ENCODE measurements around the gene WWP2. TPM values are rescaled to one million over a fixed set of nuclear protein-coding genes. Genes with fewer than 3 reads are reported as not detected.
"Not testable (repeated sequence)": the region's sequence is repeated elsewhere in the genome, so short reads cannot be mapped to it uniquely, and the experiment has no call there.

The WWP2 gene
- total and polyA plus RNA-seq, 4 donors: 24.3 to 39.0 (median 31.4) TPM

GRCh38 chr16:69822174-69822935 is 60.2 kb downstream of the WWP2 start:
- peaks cover 5% of the 10 kb centered on the region for H3K36me3 ChIP-seq (ENCODE audit: control insufficient read depth, insufficient read depth, low read length)
- H3K27me3 ChIP-seq (ENCODE audit: control insufficient read depth, insufficient read depth, low read length): no peaks in the 10 kb centered on the region
- H3K4me1 ChIP-seq (ENCODE audit: control insufficient read depth, insufficient read depth, low read length): peaks cover 11% of the 10 kb centered on the region
- no peaks in the 10 kb centered on the region for H3K9me3 ChIP-seq (ENCODE audit: control insufficient read depth, insufficient read depth, low read length)
- WGBS (ENCODE audit: insufficient coverage): 86% methylated on average over 7 of the region's 11 CpGs
- DNase-seq (ENCODE audit: low read depth in 4 of 6, low spot score in 6 of 6): no peak
- no peak overlapping the region for H3K4me3 ChIP-seq (ENCODE audit: low read depth, low read length)
- H3K27ac ChIP-seq (ENCODE audit: low read depth, low read length): no peak overlapping the region

GRCh38 chr16:69823831-69824563 is 61.9 kb downstream of the WWP2 start:
- H3K27me3 ChIP-seq (ENCODE audit: control insufficient read depth, insufficient read depth, low read length): no peaks in the 10 kb centered on the region
- H3K4me1 ChIP-seq (ENCODE audit: control insufficient read depth, insufficient read depth, low read length): peaks cover 11% of the 10 kb centered on the region
- 93% methylated on average over 7 of the region's 10 CpGs for WGBS (ENCODE audit: insufficient coverage)
- no peak overlapping the region for H3K27ac ChIP-seq (ENCODE audit: low read depth, low read length)
- H3K9me3 ChIP-seq (ENCODE audit: control insufficient read depth, insufficient read depth, low read length): no peaks in the 10 kb centered on the region
- H3K36me3 ChIP-seq (ENCODE audit: control insufficient read depth, insufficient read depth, low read length): peaks cover 10% of the 10 kb centered on the region
- H3K4me3 ChIP-seq (ENCODE audit: low read depth, low read length): no peak overlapping the region
- DNase-seq (ENCODE audit: low read depth in 4 of 6, low spot score in 6 of 6): no peak

GRCh38 chr16:69824564-69825142 is 62.5 kb downstream of the WWP2 start:
- WGBS (ENCODE audit: insufficient coverage): 100% methylated on average over 1 of the region's 4 CpGs
- not testable (repeated sequence) for H3K27ac ChIP-seq (ENCODE audit: low read depth, low read length); H3K27me3 ChIP-seq (ENCODE audit: control insufficient read depth, insufficient read depth, low read length); H3K9me3 ChIP-seq (ENCODE audit: control insufficient read depth, insufficient read depth, low read length); DNase-seq (ENCODE audit: low read depth in 4 of 6, low spot score in 6 of 6); H3K4me3 ChIP-seq (ENCODE audit: low read depth, low read length)
- H3K4me1 ChIP-seq (ENCODE audit: control insufficient read depth, insufficient read depth, low read length): peaks cover 11% of the 10 kb centered on the region
- H3K36me3 ChIP-seq (ENCODE audit: control insufficient read depth, insufficient read depth, low read length): peaks cover 10% of the 10 kb centered on the region

- Histone ChIP-seq H3K27ac (ENCODE audit: low read depth, low read length) (no peak overlapping the region), H3K9me3 (ENCODE audit: control insufficient read depth, insufficient read depth, low read length) (no peaks in the 10 kb centered on the region), H3K36me3 (ENCODE audit: control insufficient read depth, insufficient read depth, low read length) (peaks cover 10% of the 10 kb centered on the region), H3K4me3 (ENCODE audit: low read depth, low read length) (no peak overlapping the region), H3K27me3 (ENCODE audit: control insufficient read depth, insufficient read depth, low read length) (no peaks in the 10 kb centered on the region), H3K4me1 (ENCODE audit: control insufficient read depth, insufficient read depth, low read length) (no peaks in the 10 kb centered on the region)
- 85% methylated on average over 3 of the region's 5 CpGs for WGBS (ENCODE audit: insufficient coverage)
- DNase-seq (ENCODE audit: low read depth in 4 of 6, low spot score in 6 of 6): no peak
These were observed 65.4 kb downstream of the WWP2 start for GRCh38 chr16:69827524-69827923.

- 86% methylated on average over 1 of the region's 1 CpG for WGBS (ENCODE audit: insufficient coverage)
- H3K9me3 ChIP-seq (ENCODE audit: control insufficient read depth, insufficient read depth, low read length): no peaks in the 10 kb centered on the region
- peaks cover 6% of the 10 kb centered on the region for H3K36me3 ChIP-seq (ENCODE audit: control insufficient read depth, insufficient read depth, low read length)
- H3K4me1 ChIP-seq (ENCODE audit: control insufficient read depth, insufficient read depth, low read length): peaks cover 3% of the 10 kb centered on the region
- no peak overlapping the region for H3K27ac ChIP-seq (ENCODE audit: low read depth, low read length)
- H3K27me3 ChIP-seq (ENCODE audit: control insufficient read depth, insufficient read depth, low read length): no peaks in the 10 kb centered on the region
- H3K4me3 ChIP-seq (ENCODE audit: low read depth, low read length): no peak overlapping the region
- DNase-seq (ENCODE audit: low read depth in 4 of 6, low spot score in 6 of 6): no peak
These were observed 67.2 kb downstream of the WWP2 start for GRCh38 chr16:69829338-69829737.

GRCh38 chr16:69830146-69830533 is 68.0 kb downstream of the WWP2 start:
- no peak for DNase-seq (ENCODE audit: low read depth in 4 of 6, low spot score in 6 of 6)
- Histone ChIP-seq H3K4me3 (ENCODE audit: low read depth, low read length) (no peak overlapping the region), H3K27me3 (ENCODE audit: control insufficient read depth, insufficient read depth, low read length) (no peaks in the 10 kb centered on the region), H3K4me1 (ENCODE audit: control insufficient read depth, insufficient read depth, low read length) (peaks cover 3% of the 10 kb centered on the region), H3K36me3 (ENCODE audit: control insufficient read depth, insufficient read depth, low read length) (peaks cover 6% of the 10 kb centered on the region), H3K27ac (ENCODE audit: low read depth, low read length) (no peak overlapping the region), H3K9me3 (ENCODE audit: control insufficient read depth, insufficient read depth, low read length) (no peaks in the 10 kb centered on the region)
- 98% methylated on average over 4 of the region's 5 CpGs for WGBS (ENCODE audit: insufficient coverage)

GRCh38 chr16:69830534-69831211 is 68.5 kb downstream of the WWP2 start:
- Histone ChIP-seq H3K36me3 (ENCODE audit: control insufficient read depth, insufficient read depth, low read length) (peaks cover 6% of the 10 kb centered on the region), H3K27me3 (ENCODE audit: control insufficient read depth, insufficient read depth, low read length) (no peaks in the 10 kb centered on the region), H3K9me3 (ENCODE audit: control insufficient read depth, insufficient read depth, low read length) (no peaks in the 10 kb centered on the region), H3K27ac (ENCODE audit: low read depth, low read length) (no peak overlapping the region), H3K4me3 (ENCODE audit: low read depth, low read length) (no peak overlapping the region), H3K4me1 (ENCODE audit: control insufficient read depth, insufficient read depth, low read length) (peaks cover 3% of the 10 kb centered on the region)
- DNase-seq (ENCODE audit: low read depth in 4 of 6, low spot score in 6 of 6): no peak
- 74% methylated on average over 5 of the region's 10 CpGs for WGBS (ENCODE audit: insufficient coverage)

GRCh38 chr16:69831212-69832123 is 69.3 kb downstream of the WWP2 start:
- Histone ChIP-seq H3K4me1 (ENCODE audit: control insufficient read depth, insufficient read depth, low read length) (peaks cover 3% of the 10 kb centered on the region), H3K36me3 (ENCODE audit: control insufficient read depth, insufficient read depth, low read length) (peaks cover 6% of the 10 kb centered on the region), H3K27me3 (ENCODE audit: control insufficient read depth, insufficient read depth, low read length) (no peaks in the 10 kb centered on the region), H3K4me3 (ENCODE audit: low read depth, low read length) (no peak overlapping the region), H3K27ac (ENCODE audit: low read depth, low read length) (no peak overlapping the region), H3K9me3 (ENCODE audit: control insufficient read depth, insufficient read depth, low read length) (no peaks in the 10 kb centered on the region)
- DNase-seq (ENCODE audit: low read depth in 4 of 6, low spot score in 6 of 6): no peak
- WGBS (ENCODE audit: insufficient coverage): 97% methylated on average over 7 of the region's 13 CpGs
